Measurements from ENCODE around the gene IPO13.

Gene IPO13

GRCh38 chr1:43930168-43930948 lies 16.4 kb upstream of the IPO13 start:
- no peak for DNase-seq (ENCODE audit: low read depth in 3 of 3, low spot score in 1 of 3)

- no peak for DNase-seq (ENCODE audit: low read depth in 3 of 3, low spot score in 1 of 3)
These were observed 15.8 kb upstream of the IPO13 start for GRCh38 chr1:43930949-43931275.

GRCh38 chr1:43931711-43932660 lies 14.8 kb upstream of the IPO13 start:
- DNase-seq (ENCODE audit: low read depth in 3 of 3, low spot score in 1 of 3): no peak

- no peak for DNase-seq (ENCODE audit: low read depth in 3 of 3, low spot score in 1 of 3)
These were observed 13.9 kb upstream of the IPO13 start for GRCh38 chr1:43932786-43933385.

GRCh38 chr1:43933386-43934100 lies 13.2 kb upstream of the IPO13 start, which contains the start of gene ARTN:
ARTN (plus strand) TSS chr1:43933801; CDS start chr1:43935657, 1,856 bp downstream.
- DNase-seq (ENCODE audit: low read depth in 3 of 3, low spot score in 1 of 3): no peak

GRCh38 chr1:43934101-43934985 lies 12.4 kb upstream of the IPO13 start:
- peak in 1 of 3 donors; percentile 39 for DNase-seq (ENCODE audit: low read depth in 3 of 3, low spot score in 1 of 3)

GRCh38 chr1:43934986-43935324 lies 11.8 kb upstream of the IPO13 start:
- no peak for DNase-seq (ENCODE audit: low read depth in 3 of 3, low spot score in 1 of 3)

- no peak for DNase-seq (ENCODE audit: low read depth in 3 of 3, low spot score in 1 of 3)
These were observed 10.9 kb upstream of the IPO13 start for GRCh38 chr1:43935711-43936427.

- DNase-seq (ENCODE audit: low read depth in 3 of 3, low spot score in 1 of 3): no peak
These were observed 10.2 kb upstream of the IPO13 start for GRCh38 chr1:43936431-43937151.

- DNase-seq (ENCODE audit: low read depth in 3 of 3, low spot score in 1 of 3): no peak
These were observed 9.4 kb upstream of the IPO13 start for GRCh38 chr1:43937179-43937865.

- DNase-seq (ENCODE audit: low read depth in 3 of 3, low spot score in 1 of 3): no peak
These were observed 8.4 kb upstream of the IPO13 start for GRCh38 chr1:43938383-43938782.

- DNase-seq (ENCODE audit: low read depth in 3 of 3, low spot score in 1 of 3): no peak
These were observed 7.7 kb upstream of the IPO13 start for GRCh38 chr1:43938892-43939587.

GRCh38 chr1:43942411-43942810 lies 4.3 kb upstream of the IPO13 start:
- no peak for DNase-seq (ENCODE audit: low read depth in 3 of 3, low spot score in 1 of 3)

- no peak for DNase-seq (ENCODE audit: low read depth in 3 of 3, low spot score in 1 of 3)
These were observed 1.9 kb upstream of the IPO13 start for GRCh38 chr1:43944860-43945259.

- no peak for DNase-seq (ENCODE audit: low read depth in 3 of 3, low spot score in 1 of 3)
These were observed 995 bp upstream of the IPO13 start for GRCh38 chr1:43945674-43946235.

- no peak for DNase-seq (ENCODE audit: low read depth in 3 of 3, low spot score in 1 of 3)
These were observed 517 bp downstream of the IPO13 start for GRCh38 chr1:43947061-43947873.

Data from stimulated activated CD4-positive, alpha-beta T cell treated with anti-CD3 and anti-CD28 coated beads, TNF-alpha, amount 100 ng/mL, for 1 hour (primary cell).